Nephron progenitor cell (in vitro differentiated cells): ENCODE measurements around the gene HMGXB4.
A peak's percentile ranks its signal among the peaks of the same experiment; 100 is the strongest.

Source experiments
- DNase-seq: peaks from one replicate; pipeline ENCODE4 v3.0.0; 2021
- H3K27ac Mint-ChIP-seq: 2 replicates; pipeline ENCODE4 v1.8.0; 2021; ENCODE audit warnings: mild to moderate bottlenecking, moderate library complexity, mixed read lengths
- H3K27me3 Mint-ChIP-seq: 2 replicates; pipeline ENCODE4 v1.8.0; 2021; ENCODE audit warnings: mild to moderate bottlenecking, low read depth, mixed read lengths; ENCODE audit not compliant: poor library complexity
- H3K36me3 Mint-ChIP-seq: 2 replicates; pipeline ENCODE4 v1.8.0; 2021; ENCODE audit warnings: low read depth, mixed read lengths
- H3K4me1 Mint-ChIP-seq: 2 replicates; pipeline ENCODE4 v1.8.0; 2021; ENCODE audit warnings: mixed read lengths
- H3K4me3 Mint-ChIP-seq: 2 replicates; pipeline ENCODE4 v1.8.0; 2021; ENCODE audit warnings: mild to moderate bottlenecking, moderate library complexity, mixed read lengths
- H3K9me3 Mint-ChIP-seq: 2 replicates; pipeline ENCODE4 v1.8.0; 2021; ENCODE audit warnings: mild to moderate bottlenecking, moderate library complexity, mixed read lengths
- CTCF ChIP-seq: fragments of 200-600 bp; sonication (generic); IDR thresholded peaks from 2 replicates; pipeline ENCODE4 v1.5.0; 2021; ENCODE audit warnings: antibody characterized with exemption

Gene HMGXB4

GRCh38 chr22:35315141-35315854 lies 58.0 kb downstream of the HMGXB4 start:
- no peak for DNase-seq
- peaks cover 48% of the 10 kb centered on the region for H3K4me1 Mint-ChIP-seq
- peaks cover 4% of the 10 kb centered on the region for H3K27me3 Mint-ChIP-seq
- no peaks in the 10 kb centered on the region for H3K9me3 Mint-ChIP-seq
- no peak overlapping the region for H3K4me3 Mint-ChIP-seq
- no peak for TF ChIP-seq CTCF
- no peak overlapping the region for H3K27ac Mint-ChIP-seq
- H3K36me3 Mint-ChIP-seq = no peaks in the 10 kb centered on the region

GRCh38 chr22:35315855-35316745 lies 58.8 kb downstream of the HMGXB4 start:
- peaks cover 40% of the 10 kb centered on the region for H3K4me1 Mint-ChIP-seq
- TF ChIP-seq CTCF = no peak
- H3K4me3 Mint-ChIP-seq = no peak overlapping the region
- no peaks in the 10 kb centered on the region for H3K36me3 Mint-ChIP-seq
- no peak for DNase-seq
- H3K9me3 Mint-ChIP-seq = no peaks in the 10 kb centered on the region
- no peak overlapping the region for H3K27ac Mint-ChIP-seq
- H3K27me3 Mint-ChIP-seq = peaks cover 4% of the 10 kb centered on the region

GRCh38 chr22:35316751-35317150 lies 59.5 kb downstream of the HMGXB4 start:
- DNase-seq = no peak
- TF ChIP-seq CTCF = no peak
- Mint-ChIP-seq H3K9me3 (no peaks in the 10 kb centered on the region), H3K27me3 (peaks cover 4% of the 10 kb centered on the region), H3K27ac (no peak overlapping the region), H3K4me1 (peaks cover 33% of the 10 kb centered on the region), H3K36me3 (no peaks in the 10 kb centered on the region), H3K4me3 (no peak overlapping the region)

DNA sequence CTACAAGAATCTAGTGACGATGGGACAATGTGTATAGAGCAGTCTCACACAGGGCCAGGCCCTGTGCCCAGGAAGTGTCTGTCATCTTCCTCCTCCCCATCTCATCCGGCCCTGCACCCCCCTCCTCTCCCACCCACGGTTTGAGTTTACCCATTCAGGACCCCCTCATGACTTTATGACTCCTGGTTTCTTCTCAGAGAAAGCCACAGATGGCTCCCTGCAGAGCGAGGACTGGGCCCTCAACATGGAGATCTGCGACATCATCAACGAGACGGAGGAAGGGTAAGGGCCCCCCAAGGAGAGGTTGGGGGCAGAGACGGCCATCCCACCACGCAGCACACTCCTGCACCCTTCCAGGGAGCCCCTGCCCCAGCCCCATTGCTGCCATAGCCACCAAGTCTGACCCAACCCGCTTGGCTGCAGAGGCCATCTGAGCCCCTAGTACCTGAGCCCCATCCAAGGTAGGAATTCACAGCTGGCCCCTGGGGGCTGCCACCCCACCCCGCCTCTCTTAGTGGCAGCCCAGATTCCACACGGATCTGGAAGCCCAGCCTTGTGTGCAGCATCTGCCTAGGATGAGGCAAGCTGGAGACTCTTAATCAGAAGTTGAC lies 60.5 kb downstream of the HMGXB4 start:
- Mint-ChIP-seq H3K4me3 (no peak overlapping the region), H3K27ac (no peak overlapping the region), H3K27me3 (peaks cover under 1% of the 10 kb centered on the region), H3K4me1 (peaks cover 24% of the 10 kb centered on the region), H3K9me3 (no peaks in the 10 kb centered on the region), H3K36me3 (no peaks in the 10 kb centered on the region)
- TF ChIP-seq CTCF = no peak
- DNase-seq = no peak

- Mint-ChIP-seq H3K27me3 (no peaks in the 10 kb centered on the region), H3K36me3 (no peaks in the 10 kb centered on the region), H3K4me1 (peaks cover 16% of the 10 kb centered on the region), H3K4me3 (no peak overlapping the region), H3K9me3 (no peaks in the 10 kb centered on the region), H3K27ac (peak overlapping the region; percentile 36)
- no peak for DNase-seq
- no peak for TF ChIP-seq CTCF
These were observed 61.3 kb downstream of the HMGXB4 start for GRCh38 chr22:35318346-35319215.
